Measurements from ENCODE around the gene HECA.

GRCh38 chr6:139133262-139134063 is 1.4 kb upstream of the HECA start:
- TF ChIP-seq TAF1 (IDR thresholded peaks at IDR 0.05; ENCODE audit: low read depth, low read length) (no peak), POLR2AphosphoS5 (IDR thresholded peaks at IDR 0.05; ENCODE audit: low read depth, low read length) (no peak)
